ENCODE results near the gene TRAPPC2L.
"Not testable (repeated sequence)": the region's sequence is repeated elsewhere in the genome, so short reads cannot be mapped to it uniquely, and the experiment has no call there.

The TRAPPC2L gene

GRCh38 chr16:88819126-88819525 lies 37.8 kb upstream of the TRAPPC2L start:
- DNase-seq (ENCODE audit: low read depth) = no peak

DNA sequence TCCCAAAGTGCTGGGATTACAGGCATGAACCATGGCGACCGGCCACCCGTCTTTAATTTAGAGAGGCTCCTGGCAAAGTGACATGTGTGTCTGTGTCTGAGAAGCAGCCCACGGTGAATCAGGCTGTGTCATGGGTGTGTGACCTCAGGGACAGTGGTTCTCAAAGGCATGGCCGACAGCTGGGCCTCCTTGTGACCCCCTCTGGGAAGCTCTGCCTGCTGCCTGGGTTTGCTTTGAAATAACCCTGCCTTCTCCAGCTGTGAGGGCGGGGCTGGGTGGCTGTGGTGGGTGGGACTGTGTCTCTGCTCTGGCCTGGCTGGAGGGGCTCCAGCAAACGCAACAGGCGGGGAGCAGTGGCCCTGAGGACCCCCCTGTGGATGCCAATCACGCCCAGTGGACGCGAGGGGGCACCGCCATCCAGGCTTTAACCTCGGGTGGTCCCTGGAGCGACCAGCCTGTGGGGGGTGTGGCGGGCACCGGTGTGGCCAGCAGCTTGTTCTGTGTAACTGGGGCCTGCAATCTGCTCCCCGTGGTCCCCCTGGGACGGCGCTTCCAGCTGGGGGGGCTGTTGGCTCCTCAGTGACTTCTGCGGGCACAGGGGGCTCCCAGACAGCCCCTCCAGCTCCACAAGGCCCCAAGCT lies 36.4 kb upstream of the TRAPPC2L start:
- DNase-seq (ENCODE audit: low read depth) = no peak

DNA sequence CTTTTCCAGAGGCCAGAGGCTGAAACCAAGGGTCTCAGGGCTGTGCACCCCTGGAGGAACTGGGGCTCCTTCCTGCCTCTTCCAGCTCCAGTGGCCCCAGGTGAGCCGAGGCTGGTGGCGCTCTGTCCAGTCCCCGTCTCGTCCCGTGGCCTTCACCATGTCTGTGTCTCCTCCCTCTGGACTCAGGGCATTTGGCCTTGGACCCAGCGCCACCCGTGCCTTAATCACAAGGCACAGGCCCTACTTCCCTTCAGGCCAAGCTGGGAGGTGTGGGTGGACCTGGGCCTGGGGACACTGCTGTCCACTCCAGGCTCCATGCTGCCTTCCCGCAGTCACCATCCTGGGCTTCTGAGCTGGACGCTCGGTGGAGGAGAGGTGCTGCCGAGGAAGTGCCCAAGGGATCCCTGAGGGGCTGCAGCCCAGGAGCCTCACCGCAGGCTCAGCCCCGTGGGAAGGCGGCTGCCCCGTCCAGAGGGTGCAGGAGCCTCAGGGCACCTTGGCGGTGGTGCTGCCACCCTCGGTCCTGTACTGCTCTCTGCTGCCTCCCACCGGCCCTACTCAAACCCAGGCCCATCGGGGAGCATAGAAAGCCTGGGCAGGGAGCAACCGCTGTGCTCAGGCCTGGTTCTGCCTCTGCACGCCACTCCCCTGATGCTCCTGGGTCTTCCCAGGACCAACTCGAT lies 35.6 kb upstream of the TRAPPC2L start:
- DNase-seq (ENCODE audit: low read depth) = no peak

GRCh38 chr16:88822281-88823040 lies 34.5 kb upstream of the TRAPPC2L start:
- DNase-seq (ENCODE audit: low read depth) = no peak

GRCh38 chr16:88823646-88824045 lies 33.3 kb upstream of the TRAPPC2L start:
- not testable (repeated sequence) for DNase-seq (ENCODE audit: low read depth)

DNA sequence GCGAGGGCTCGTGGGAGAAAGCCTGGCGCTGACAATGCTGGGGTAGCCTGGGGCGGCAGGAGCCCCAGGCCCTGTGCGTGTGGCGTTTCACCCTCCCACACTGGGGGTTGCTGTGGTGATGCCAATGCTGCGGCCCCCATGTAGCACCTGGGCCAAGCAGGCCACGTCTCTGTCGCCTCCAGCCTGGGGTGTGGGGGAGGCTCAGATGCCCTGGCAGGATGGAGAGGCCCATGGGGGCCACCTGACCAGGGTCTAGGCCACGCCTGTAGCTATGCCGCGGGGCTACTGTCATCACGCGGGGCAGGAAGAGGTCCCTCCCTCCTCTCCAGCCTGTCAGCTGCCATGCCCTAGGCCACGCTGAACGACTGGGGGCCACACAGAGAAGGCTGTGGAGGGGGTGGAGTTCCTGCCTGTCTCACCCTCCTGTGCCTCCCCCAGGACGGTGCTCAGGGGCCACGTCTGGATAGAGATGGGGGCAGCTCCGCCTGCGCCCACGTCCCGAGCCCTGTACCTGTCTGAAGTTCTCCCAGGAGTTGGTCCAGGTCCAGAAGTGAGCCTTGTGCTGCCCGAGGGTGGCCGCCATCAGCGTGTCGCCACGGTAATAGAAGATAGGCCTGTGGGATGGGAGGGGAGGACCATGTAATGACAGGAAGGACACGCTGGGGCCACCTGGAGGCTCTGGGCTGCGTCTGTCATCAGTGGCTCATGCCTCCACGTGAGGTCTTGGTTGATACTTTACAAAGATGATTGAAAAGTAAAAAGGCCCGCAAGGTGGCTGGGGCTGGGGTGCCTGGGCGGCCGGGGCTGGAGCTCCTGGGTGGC lies 32.5 kb upstream of the TRAPPC2L start:
- no peak for DNase-seq (ENCODE audit: low read depth)

- no peak for DNase-seq (ENCODE audit: low read depth)
Observed at GRCh38 chr16:88825146-88825545, 31.8 kb upstream of the TRAPPC2L start.

GRCh38 chr16:88826070-88826840 lies 30.7 kb upstream of the TRAPPC2L start:
- DNase-seq (ENCODE audit: low read depth) = no peak

DNA sequence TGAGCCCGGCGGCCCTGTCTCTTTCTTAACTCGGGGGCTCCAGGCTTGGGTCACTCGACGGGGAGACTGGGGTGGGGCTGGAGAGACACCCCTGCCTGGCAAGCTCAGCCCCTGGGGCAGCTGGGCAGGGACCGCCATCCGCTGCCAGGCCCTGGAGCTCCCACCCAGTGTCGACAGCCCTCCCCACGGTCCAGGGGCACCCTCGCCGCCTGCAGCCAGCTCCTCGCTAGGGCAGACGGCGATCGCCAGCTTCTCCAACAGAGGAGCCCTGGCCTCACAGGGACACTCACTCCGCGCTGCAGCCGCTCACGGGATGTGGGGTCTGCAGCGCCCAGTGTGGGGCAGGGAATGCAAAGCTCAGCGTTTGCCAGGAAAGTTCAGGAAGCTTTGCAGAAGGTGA lies 29.2 kb upstream of the TRAPPC2L start:
- DNase-seq (ENCODE audit: low read depth) = no peak

- no peak for DNase-seq (ENCODE audit: low read depth)
Observed at GRCh38 chr16:88828711-88829110, 28.2 kb upstream of the TRAPPC2L start.

GRCh38 chr16:88830258-88830657 lies 26.7 kb upstream of the TRAPPC2L start:
- no peak for DNase-seq (ENCODE audit: low read depth)

DNA sequence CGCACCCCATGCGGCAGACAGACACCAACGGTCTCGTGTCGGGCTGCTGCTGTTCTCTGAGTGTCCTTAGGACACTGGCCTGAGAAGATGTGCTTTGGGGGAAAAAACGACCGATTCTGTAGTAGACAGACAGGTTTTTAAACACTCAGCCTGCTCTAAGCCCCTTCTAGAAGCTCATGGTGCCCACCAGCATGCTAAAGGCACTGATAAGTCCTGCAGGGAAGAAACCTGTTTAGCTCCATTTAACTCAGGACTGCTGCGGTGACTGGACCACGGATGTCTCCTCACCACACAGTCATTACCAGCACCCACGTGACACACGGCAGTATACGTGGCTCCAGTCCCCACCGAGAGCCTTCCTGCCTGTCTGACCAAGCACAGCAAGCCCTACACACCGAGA lies 26.1 kb upstream of the TRAPPC2L start:
- DNase-seq (ENCODE audit: low read depth) = no peak

DNA sequence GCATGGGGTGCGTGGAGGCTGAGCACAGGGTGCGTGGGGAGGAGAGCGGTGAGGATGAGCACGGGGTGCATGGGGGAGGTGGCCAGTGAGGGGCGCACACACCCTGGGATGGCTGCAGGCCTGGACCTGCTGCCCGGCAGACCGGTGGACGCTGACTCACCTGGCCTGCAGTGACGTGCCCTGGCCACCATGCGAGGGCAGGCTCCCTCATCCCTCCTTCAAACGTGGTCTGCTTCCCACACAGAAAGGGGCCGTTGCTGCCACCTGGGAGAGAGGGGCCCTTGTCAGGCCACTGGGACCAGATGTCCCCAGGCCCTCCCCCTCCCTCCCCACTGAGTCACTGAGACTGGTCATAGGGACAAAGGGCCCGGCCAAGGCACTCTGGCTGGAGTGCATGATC lies 25.1 kb upstream of the TRAPPC2L start:
- DNase-seq (ENCODE audit: low read depth) = no peak

DNA sequence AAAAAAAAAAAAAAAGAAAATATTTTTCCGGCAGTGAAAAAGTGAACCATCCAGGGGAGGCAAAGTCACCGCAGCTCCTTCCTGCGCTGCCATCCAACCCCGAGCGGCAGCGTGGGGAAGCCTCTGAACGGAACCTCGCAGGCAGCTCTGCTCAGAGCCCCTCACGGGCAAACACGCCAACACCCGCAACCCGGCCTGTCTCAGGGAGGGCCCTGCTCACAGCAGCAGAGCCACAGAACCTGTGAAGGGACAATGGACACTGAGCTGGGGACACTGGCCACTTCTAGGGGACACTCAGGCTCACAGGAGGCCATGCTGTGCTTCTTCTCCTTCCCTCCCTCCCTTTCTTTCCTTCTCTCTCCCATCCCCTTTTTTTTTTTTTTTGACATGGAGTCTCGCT lies 23.8 kb upstream of the TRAPPC2L start:
- DNase-seq (ENCODE audit: low read depth) = no peak

DNA sequence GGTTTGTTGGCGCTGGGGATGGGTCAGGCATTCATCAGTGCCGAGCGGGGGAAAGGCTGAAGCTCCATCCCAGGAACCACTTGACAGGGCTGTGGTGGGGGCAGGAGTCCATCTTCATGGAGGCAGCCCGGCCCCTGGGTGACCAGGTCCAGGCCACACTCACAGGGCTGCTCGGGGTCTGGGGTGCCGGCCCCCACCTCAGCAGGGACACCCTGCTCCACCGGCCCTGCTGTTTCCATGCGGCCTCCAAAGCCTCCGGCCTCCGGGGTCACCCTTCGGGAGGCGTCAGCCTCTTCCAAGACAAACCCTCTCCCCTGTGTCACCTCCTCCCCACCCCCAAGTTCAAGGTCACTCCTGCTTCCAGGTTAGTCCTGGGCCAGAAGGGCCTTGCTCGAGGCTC lies 22.3 kb upstream of the TRAPPC2L start:
- no peak for DNase-seq (ENCODE audit: low read depth)

DNA sequence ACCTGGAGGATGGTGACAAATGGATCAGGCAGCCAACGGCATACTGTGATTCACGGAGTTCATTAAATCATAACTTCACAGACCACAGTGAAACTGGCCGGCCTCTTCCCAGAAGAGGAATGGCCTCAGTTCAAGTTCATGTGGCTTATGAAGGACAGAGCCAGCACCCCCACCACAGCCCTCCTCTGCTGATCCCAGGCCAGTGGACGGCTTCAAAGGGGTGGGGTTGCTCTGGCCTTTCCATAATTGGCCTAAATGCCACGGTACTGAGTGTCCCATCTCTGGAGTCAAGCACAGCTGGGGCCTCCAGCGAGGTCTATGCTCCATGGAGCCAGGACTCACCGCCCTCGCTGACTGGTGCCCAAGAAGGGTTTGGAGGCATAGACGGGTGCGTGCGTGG lies 21.5 kb upstream of the TRAPPC2L start:
- DNase-seq (ENCODE audit: low read depth) = no peak

- DNase-seq (ENCODE audit: low read depth) = no peak
Observed at GRCh38 chr16:88835818-88836217, 21.1 kb upstream of the TRAPPC2L start.

DNA sequence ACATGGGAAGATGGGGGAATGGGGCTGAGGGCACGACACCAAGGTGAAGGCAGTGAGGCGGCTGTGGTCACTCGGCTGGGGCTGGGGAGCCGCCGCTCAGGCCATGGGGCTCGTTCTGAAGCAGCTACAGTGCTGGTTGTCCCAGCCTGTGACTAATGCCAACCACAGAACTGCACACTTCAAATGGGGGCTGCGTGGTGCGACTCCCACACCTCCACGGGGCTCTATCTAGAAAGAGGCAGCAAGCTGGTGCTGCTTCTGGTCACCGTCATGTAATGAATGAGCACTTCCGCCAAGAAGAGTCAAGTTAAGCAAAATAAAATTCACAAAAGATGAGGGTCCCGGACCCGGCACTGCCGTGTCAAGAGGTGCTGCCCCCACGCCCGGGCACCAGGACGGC lies 20.1 kb upstream of the TRAPPC2L start:
- DNase-seq (ENCODE audit: low read depth) = no peak

GRCh38 chr16:88837806-88838205 lies 19.1 kb upstream of the TRAPPC2L start:
- no peak for DNase-seq (ENCODE audit: low read depth)

DNA sequence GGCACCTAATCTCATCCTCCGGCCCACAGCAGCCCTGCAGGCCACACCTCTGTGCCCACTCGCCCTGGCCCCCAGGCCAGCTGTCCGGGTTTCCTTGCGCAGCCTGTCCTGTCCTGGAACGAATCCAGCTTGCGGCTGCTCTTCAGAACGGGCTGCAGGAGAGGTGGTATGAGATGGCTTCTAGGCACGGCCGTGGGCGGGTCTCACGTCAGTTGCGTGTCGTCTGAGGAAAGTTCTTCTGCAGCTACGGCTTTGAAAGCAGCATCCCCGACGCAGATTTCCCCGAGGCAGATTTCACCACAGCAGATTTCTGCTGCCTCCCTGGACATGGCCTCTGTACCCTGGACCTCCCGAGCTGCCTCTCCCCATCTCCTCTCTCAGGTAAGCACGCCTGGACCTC lies 18.4 kb upstream of the TRAPPC2L start:
- DNase-seq (ENCODE audit: low read depth) = no peak

DNA sequence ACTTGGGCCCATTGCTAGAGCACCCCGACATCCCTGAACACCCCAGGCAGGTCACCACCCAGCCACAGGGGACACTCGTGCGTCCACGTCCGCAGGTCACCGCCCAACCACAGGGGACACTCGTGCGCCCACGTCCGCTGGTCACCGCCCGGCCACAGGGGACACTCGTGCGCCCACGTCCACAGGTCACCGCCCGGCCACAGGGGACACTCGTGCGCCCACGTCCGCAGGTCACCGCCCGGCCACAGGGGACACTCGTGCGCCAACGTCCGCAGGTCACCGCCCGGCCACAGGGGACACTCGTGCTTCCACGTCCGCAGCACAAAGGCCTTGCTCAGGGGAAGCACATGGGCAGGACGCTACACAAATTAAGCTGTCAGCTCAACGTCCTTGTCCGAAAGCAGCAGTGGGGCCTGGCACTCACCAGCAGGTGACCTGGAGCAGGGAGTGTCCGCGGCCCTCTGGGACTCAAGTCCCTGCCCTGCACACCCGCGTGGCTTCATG lies 17.8 kb upstream of the TRAPPC2L start:
- DNase-seq (ENCODE audit: low read depth) = no peak

Data from activated T-cell treated with anti-CD3 and anti-CD28 coated beads for 1 hour (primary cell).